ENCODE data around the gene ATP6V0A4. TPM values are rescaled to one million over a fixed set of nuclear protein-coding genes. Genes with fewer than 3 reads are reported as not detected.
A peak's percentile ranks its signal among the peaks of the same experiment; 100 is the strongest.

ATP6V0A4 gene
- total RNA-seq, 2 donors from 2014 or later = 0.29 to 0.44 TPM

GRCh38 chr7:138842111-138842510, 44.1 kb upstream of the ATP6V0A4 start:
- Histone ChIP-seq H3K36me3 (ENCODE audit: control insufficient read depth, insufficient read depth, low read length) (peaks cover 14% of the 10 kb centered on the region), H3K4me1 (ENCODE audit: control insufficient read depth, insufficient read depth, low read length) (no peaks in the 10 kb centered on the region), H3K4me3 (ENCODE audit: low read length) (no peak overlapping the region), H3K9ac (ENCODE audit: extremely low read depth, low read length, poor library complexity, severe bottlenecking) (no peak overlapping the region), H3K27ac (ENCODE audit: low read depth, low read length) (peak overlapping the region; percentile 8), H3K9me3 (ENCODE audit: control insufficient read depth, low read length) (no peaks in the 10 kb centered on the region), H3K27me3 (ENCODE audit: control insufficient read depth, insufficient read depth, low read length, poor library complexity, severe bottlenecking) (no peaks in the 10 kb centered on the region)
- H3K36me3 Mint-ChIP-seq (ENCODE audit: low read depth) = peaks cover 57% of the 10 kb centered on the region
- H3K9me3 Mint-ChIP-seq = no peaks in the 10 kb centered on the region
- TF ChIP-seq CTCF (conservative IDR thresholded peaks at IDR 0.05) = no peak
- H3K4me3 Mint-ChIP-seq = no peak overlapping the region
- 80 to 90% methylated on average over 10 to 12 of the region's 12 CpGs for WGBS, 2 experiments (ENCODE audit: insufficient coverage in 1 of 2, insufficient read length in 1 of 2)
- peak; percentile 81 for DNase-seq
- no peaks in the 10 kb centered on the region for H3K27me3 Mint-ChIP-seq (ENCODE audit: insufficient read depth)
- peak overlapping the region; percentile 44 for H3K27ac Mint-ChIP-seq
- H3K4me1 Mint-ChIP-seq = no peaks in the 10 kb centered on the region

- H3K4me1 Mint-ChIP-seq = no peaks in the 10 kb centered on the region
- DNase-seq = peak; percentile 60
- H3K27ac Mint-ChIP-seq = peak overlapping the region; percentile 32
- no peak overlapping the region for H3K27ac ChIP-seq (ENCODE audit: low read depth, low read length)
- H3K27me3 Mint-ChIP-seq (ENCODE audit: insufficient read depth) = peaks cover 2% of the 10 kb centered on the region
- no peak overlapping the region for H3K9ac ChIP-seq (ENCODE audit: extremely low read depth, low read length, poor library complexity, severe bottlenecking)
- no peaks in the 10 kb centered on the region for H3K9me3 ChIP-seq (ENCODE audit: control insufficient read depth, low read length)
- H3K4me3 Mint-ChIP-seq = no peak overlapping the region
- H3K4me3 ChIP-seq (ENCODE audit: low read length) = no peak overlapping the region
- WGBS, 2 experiments (ENCODE audit: insufficient coverage in 1 of 2, insufficient read length in 1 of 2) = 92 to 96% methylated on average over 8 to 9 of the region's 9 CpGs
- peaks cover 54% of the 10 kb centered on the region for H3K36me3 Mint-ChIP-seq (ENCODE audit: low read depth)
- H3K36me3 ChIP-seq (ENCODE audit: control insufficient read depth, insufficient read depth, low read length) = peaks cover 36% of the 10 kb centered on the region
- no peaks in the 10 kb centered on the region for H3K9me3 Mint-ChIP-seq
- H3K4me1 ChIP-seq (ENCODE audit: control insufficient read depth, insufficient read depth, low read length) = no peaks in the 10 kb centered on the region
- H3K27me3 ChIP-seq (ENCODE audit: control insufficient read depth, insufficient read depth, low read length, poor library complexity, severe bottlenecking) = no peaks in the 10 kb centered on the region
- peak; percentile 50 for TF ChIP-seq CTCF (conservative IDR thresholded peaks at IDR 0.05)
Measured at GRCh38 chr7:138838166-138838565, 40.2 kb upstream of the ATP6V0A4 start.

GRCh38 chr7:138837627-138838026, 39.6 kb upstream of the ATP6V0A4 start:
- no peaks in the 10 kb centered on the region for H3K4me1 Mint-ChIP-seq

More at GRCh38 chr7:138837627-138838026, 39.6 kb upstream of the ATP6V0A4 start:
- no peak overlapping the region for H3K9ac ChIP-seq (ENCODE audit: extremely low read depth, low read length, poor library complexity, severe bottlenecking)
- no peak overlapping the region for H3K4me3 ChIP-seq (ENCODE audit: low read length)
- Mint-ChIP-seq H3K27me3 (ENCODE audit: insufficient read depth) (peaks cover 2% of the 10 kb centered on the region), H3K36me3 (ENCODE audit: low read depth) (peaks cover 50% of the 10 kb centered on the region), H3K9me3 (no peaks in the 10 kb centered on the region), H3K27ac (no peak overlapping the region), H3K4me3 (no peak overlapping the region)
- no peak overlapping the region for H3K27ac ChIP-seq (ENCODE audit: low read depth, low read length)
- WGBS, 2 experiments (ENCODE audit: insufficient coverage in 1 of 2, insufficient read length in 1 of 2) = 93 to 100% methylated on average over 2 to 13 of the region's 13 CpGs
- no peaks in the 10 kb centered on the region for H3K27me3 ChIP-seq (ENCODE audit: control insufficient read depth, insufficient read depth, low read length, poor library complexity, severe bottlenecking)
- H3K36me3 ChIP-seq (ENCODE audit: control insufficient read depth, insufficient read depth, low read length) = peaks cover 36% of the 10 kb centered on the region
- H3K4me1 ChIP-seq (ENCODE audit: control insufficient read depth, insufficient read depth, low read length) = no peaks in the 10 kb centered on the region
- no peaks in the 10 kb centered on the region for H3K9me3 ChIP-seq (ENCODE audit: control insufficient read depth, low read length)
- no peak for TF ChIP-seq CTCF (conservative IDR thresholded peaks at IDR 0.05)
- no peak for DNase-seq
